ENCODE measurements around the gene HHIPL1.

- TF ChIP-seq, protein P1, sequence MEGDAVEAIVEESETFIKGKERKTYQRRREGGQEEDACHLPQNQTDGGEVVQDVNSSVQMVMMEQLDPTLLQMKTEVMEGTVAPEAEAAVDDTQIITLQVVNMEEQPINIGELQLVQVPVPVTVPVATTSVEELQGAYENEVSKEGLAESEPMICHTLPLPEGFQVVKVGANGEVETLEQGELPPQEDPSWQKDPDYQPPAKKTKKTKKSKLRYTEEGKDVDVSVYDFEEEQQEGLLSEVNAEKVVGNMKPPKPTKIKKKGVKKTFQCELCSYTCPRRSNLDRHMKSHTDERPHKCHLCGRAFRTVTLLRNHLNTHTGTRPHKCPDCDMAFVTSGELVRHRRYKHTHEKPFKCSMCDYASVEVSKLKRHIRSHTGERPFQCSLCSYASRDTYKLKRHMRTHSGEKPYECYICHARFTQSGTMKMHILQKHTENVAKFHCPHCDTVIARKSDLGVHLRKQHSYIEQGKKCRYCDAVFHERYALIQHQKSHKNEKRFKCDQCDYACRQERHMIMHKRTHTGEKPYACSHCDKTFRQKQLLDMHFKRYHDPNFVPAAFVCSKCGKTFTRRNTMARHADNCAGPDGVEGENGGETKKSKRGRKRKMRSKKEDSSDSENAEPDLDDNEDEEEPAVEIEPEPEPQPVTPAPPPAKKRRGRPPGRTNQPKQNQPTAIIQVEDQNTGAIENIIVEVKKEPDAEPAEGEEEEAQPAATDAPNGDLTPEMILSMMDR (IDR thresholded peaks at IDR 0.05; ENCODE audit: borderline replicate concordance, extremely low read depth, low read length, poor library complexity, severe bottlenecking) = no peak
- no peak for TF ChIP-seq EZH2 (IDR thresholded peaks at IDR 0.05; ENCODE audit: borderline replicate concordance, low read depth, low read length, severe bottlenecking)
Observed at GRCh38 chr14:99718031-99718810, 73.3 kb downstream of the HHIPL1 start.
